Measurements from ENCODE around the gene DMP1.
"Not testable (repeated sequence)": the region's sequence is repeated elsewhere in the genome, so short reads cannot be mapped to it uniquely, and the experiment has no call there.

DMP1 gene

DNA sequence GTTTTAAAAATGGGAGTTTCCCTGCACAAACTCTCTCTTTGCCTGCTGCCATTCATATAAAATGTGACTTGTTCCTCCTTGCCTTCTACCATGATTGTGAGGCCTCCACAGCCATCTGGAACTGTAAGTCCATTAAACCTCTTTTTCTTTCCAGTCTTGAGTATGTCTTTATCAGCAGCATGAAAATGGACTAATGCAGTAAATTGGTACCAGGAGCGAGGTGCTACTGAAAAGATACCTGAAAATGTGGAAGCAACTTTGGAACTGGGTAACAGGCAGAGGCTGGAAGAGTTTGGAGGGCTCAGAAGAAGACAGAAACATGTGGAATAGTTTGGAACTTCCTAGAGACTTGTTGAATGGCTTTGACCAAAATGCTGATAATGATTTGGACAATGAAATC lies 40.9 kb downstream of the DMP1 start:
- DNase-seq: not testable (repeated sequence)

DNA sequence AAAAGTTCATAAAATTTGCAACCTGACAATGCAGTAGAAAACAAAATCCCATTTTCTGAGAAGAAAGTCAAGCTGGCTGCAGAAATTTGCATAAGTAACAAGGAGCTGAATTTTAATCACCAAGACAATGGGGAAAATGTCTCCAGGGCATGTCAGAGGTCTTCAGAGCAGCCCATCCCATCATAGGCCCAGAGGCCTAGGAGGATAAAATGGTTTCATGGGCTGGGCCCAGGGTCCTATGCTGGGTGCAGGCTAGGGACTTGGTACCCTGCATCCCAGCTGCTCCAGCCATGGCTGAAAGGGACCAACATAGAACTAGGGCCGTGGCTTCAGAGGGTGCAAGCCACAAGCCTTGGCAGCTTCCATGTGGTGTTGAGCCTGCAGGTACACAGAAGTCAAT lies 42.0 kb downstream of the DMP1 start:
- DNase-seq: not testable (repeated sequence)

DNA sequence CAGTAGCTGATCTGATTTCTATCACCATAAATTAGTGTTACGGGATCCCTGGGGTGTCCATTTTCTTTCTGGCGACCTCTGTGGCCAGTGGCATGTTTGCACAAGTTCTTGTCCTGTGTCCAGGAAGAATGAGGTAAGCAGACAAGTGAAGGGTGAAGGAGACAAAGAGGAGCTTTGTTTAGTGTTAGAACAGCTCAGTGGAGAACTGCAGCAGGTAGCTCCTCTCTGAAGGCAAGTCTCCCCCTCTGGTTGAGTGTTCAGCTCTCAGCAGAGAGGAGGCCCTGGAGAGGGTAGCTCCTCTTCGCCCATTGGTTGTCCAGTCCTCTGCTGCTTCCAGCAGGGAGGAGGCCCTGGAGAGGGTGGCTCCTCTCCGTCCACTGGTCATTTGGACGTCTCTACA lies 47.2 kb downstream of the DMP1 start:
- no peak for DNase-seq

DNA sequence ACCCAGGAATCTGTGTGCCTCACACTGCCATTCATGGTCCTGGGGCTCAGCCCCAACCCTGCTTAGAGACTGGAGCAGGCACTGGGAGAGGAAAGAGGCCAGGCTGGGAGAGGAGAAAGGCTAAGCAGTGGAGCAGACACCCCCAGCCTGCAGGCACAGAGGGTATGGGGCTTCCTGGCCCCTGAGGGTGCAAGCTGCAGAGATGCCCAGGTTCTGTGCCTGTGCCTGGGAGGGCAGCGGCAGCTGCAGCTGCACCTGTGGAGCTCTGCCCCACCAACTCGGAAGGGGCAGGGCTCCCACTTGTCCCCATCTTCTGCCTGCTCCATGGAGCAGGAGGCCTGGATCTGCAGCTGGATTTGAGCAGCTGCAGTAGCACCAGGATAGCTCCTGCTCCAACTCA lies 47.9 kb downstream of the DMP1 start:
- no peak for DNase-seq

DNA sequence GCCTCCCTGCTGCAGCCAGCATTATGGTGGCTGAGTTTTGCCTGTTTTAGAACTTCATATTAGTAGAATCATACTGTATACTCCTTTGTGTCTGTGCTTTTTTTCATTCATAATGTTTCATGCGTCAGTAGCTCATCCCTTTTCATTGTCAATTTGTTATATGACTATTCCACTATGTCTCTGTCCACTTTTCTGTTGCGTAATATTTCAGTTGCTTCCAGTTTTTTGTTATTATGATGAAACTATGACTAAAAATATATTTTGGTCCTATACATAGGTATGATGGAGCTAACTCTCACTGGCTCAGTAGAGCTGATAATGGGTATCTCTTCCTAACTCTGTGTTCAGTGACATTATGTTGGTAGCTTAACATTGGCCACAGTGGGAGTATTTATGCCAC lies 48.3 kb downstream of the DMP1 start:
- DNase-seq: no peak

DNA sequence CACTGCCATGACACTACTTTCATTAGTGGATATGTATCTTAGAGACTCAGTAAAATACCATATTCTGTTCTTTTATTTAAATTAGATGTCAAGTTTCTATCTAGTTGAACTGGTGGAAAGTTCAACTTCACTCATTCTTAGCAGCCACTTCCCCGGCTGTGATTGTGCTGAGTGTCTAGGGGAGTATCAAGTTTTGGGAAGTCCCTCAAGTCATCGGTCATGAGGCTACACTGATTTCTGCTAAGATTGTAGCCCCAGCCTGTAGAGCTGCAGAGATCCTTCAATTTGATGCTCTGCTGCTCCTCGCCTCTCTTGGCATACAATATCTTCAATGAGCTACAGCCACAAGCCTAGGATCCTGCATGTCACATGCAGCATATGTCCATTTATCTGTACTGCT lies 53.9 kb downstream of the DMP1 start:
- DNase-seq: no peak

DNA sequence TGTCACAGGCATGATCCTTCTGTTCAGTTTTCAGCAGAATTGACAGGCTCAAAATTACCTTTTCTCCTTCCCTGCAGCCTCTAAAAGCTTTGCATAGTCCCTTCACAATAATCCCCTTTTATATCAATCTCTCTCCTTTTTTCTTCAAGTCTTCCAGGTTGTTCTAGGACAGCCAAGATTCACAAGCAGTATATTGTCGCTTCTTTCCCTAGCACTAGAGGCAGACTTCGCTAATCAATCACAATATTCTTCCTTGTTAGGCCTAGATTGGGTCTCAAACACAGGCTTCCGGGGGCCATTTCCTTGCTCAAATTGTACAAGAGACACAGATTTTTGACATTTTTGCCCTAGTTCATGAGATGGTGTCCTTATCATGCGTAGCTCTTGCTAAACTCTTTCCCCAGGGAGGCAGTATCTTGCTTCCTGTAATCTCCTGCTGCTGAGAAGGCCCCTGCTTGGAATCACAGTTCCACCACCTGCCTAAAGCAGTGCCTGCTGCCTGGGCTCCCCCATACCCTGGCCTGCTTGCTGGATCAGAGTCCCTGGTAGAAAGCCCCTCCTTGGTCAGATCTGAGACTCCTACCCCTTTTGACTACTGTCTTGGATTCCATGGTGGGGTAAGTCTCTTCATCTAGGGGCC lies 57.3 kb downstream of the DMP1 start:
- no peak for DNase-seq

All from kidney glomerular epithelial cell (primary cell).